A673 (cell line): Measurements from ENCODE around the gene RASSF1.

Experiments
- EZH2 ChIP-seq: fragments of 200-600 bp; sonication (generic); IDR thresholded peaks from 2 replicates; pipeline ENCODE4 v1.6.1; 2017; ENCODE audit warnings: borderline replicate concordance, low read depth, mild to moderate bottlenecking, mixed read lengths, antibody characterized with exemption, low read length; ENCODE audit not compliant: poor library complexity, severe bottlenecking
- TF ChIP-seq, protein P1 (sequence below): fragments of 300-800, 200-600 bp; sonication (generic); conservative IDR thresholded peaks from 2 replicates; pipeline ENCODE4 v1.5.1; 2017; ENCODE audit warnings: low read depth, mild to moderate bottlenecking, antibody characterized with exemption, low read length, moderate library complexity, mixed read lengths

DNA sequence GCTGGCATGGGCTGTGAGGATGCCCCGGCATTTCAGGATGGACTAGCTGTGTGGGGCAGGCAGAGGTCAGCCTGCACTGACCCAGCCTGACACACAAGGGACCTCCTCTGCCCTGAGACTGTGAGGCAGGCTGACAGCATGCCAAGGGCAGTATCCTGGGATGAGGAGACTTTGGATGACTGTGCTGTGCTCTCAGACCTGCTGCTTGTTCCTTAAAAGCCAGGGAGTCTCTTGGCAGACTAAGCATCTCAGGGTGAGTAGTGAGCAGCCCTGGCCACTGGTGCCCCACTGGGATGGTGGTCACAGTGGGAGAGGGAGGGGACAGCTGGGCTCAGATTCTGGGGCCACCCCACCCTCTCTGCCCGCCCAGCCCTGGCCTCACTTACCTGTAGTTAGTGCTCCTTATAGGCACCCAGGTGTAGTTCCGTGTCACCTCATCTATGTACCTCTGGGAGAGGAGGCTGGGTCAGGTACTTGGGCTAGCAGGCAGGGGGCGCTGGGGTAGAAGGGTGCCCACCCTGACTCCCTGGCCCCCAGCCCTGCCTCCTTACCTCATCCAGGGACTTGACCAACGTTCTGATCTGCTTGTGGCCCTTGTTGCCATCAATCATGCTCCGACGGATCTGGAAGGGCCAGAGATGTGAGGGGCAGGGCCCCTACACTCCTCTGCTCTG lies 34.8 kb upstream of the RASSF1 start:
- TF ChIP-seq, protein P1, sequence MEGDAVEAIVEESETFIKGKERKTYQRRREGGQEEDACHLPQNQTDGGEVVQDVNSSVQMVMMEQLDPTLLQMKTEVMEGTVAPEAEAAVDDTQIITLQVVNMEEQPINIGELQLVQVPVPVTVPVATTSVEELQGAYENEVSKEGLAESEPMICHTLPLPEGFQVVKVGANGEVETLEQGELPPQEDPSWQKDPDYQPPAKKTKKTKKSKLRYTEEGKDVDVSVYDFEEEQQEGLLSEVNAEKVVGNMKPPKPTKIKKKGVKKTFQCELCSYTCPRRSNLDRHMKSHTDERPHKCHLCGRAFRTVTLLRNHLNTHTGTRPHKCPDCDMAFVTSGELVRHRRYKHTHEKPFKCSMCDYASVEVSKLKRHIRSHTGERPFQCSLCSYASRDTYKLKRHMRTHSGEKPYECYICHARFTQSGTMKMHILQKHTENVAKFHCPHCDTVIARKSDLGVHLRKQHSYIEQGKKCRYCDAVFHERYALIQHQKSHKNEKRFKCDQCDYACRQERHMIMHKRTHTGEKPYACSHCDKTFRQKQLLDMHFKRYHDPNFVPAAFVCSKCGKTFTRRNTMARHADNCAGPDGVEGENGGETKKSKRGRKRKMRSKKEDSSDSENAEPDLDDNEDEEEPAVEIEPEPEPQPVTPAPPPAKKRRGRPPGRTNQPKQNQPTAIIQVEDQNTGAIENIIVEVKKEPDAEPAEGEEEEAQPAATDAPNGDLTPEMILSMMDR = 0 out of 2 replicates have a peak, but pooled peaks have one; percentile 34
- TF ChIP-seq EZH2 = no peak
